Stimulated activated naive CD8-positive, alpha-beta T cell treated with anti-CD3 and anti-CD28 coated beads, Interleukin-15, Interleukin-2, amounts not matched to agents 100 U/mL and 50 U/mL, for 24 hours (primary cell): ENCODE measurements around the gene TOR2A.
"Not testable (repeated sequence)": the region's sequence is repeated elsewhere in the genome, so short reads cannot be mapped to it uniquely, and the experiment has no call there.

Experiments
- ATAC-seq: fragments of 150-1000 bp; cut with Tn5 transposase; one replicate; pipeline ENCODE4 v1.10.0; 2021
- DNase-seq: peaks from one replicate; pipeline ENCODE4 v3.0.0; 2021

TOR2A gene

GRCh38 chr9:127768698-127769097 lies 33.6 kb upstream of the TOR2A start:
- DNase-seq (no peak), ATAC-seq (no peak)

DNA sequence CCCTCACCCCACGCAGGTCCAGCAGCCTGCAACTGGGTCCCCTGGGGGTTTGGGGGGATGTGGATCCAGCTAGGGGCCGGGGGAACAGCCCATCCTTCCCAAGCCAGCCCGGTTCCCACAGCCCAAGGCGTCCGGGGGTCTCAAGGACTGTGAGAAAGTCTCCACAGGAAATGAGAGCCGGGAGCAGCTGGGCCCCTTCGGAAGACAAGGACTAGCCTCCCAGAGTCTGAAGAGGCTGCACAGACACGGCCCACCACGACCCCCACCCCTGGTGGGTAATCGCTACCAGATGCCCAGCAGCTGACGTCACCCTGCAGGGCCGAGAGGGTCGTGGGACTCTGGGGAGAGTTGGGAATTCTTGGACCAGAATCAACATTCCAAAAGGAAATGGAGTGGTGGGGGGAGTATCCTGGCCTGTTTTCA lies 32.8 kb upstream of the TOR2A start:
- DNase-seq: no peak
- ATAC-seq: no peak

GRCh38 chr9:127767410-127767809 lies 32.3 kb upstream of the TOR2A start:
- no peak for DNase-seq
- no peak for ATAC-seq

GRCh38 chr9:127765418-127765817 lies 30.3 kb upstream of the TOR2A start:
- DNase-seq (no peak), ATAC-seq (no peak)

DNA sequence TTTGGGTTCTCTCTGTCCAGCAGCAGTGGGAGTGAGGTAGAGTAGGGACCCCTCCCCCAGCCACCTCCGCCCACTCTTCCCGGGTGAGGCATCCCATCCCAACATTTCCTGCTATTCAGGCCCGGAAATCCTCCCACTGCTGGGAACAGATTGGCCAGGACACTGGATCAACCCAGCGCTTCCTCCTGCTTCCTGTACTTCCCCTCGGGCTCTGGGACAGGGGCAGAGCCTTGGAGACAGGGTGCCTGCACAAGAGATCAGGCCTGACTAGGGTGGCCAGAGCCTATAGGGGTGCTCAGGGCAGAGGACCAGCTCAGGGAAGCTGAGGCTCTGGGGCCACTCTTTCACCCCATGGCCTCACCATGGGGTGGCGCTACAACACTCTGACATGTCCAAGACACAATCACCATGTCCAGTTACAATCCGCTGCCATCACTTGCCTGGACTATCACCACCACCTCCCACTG lies 28.9 kb upstream of the TOR2A start:
- DNase-seq: peak; percentile 62
- peak; percentile 56 for ATAC-seq

GRCh38 chr9:127762111-127762676 lies 27.1 kb upstream of the TOR2A start:
- no peak for ATAC-seq
- DNase-seq: no peak

DNA sequence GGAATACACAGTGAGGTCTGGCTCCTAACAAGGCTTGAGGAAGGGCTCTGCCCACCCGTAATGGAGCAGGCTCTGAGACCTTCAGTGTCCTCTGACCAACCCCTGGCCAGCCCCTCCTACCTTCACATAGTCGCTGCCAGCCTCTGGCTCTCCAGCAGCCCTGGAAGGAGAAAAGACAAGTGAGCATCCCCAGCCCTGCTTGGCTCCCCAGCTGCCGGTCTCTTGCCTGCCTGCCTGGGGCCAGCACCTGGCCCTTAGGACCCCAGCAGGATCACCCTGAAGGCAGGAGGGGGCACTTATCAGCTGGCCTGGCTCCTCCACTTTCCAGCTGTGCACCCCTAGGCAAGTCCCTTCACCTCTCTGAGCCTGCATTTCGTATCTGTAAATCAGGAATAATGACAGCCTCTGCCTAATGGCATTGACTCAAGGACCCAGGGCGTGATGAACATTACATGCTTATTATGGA lies 26.4 kb upstream of the TOR2A start:
- no peak for DNase-seq
- ATAC-seq: no peak

GRCh38 chr9:127761061-127761460 lies 26.0 kb upstream of the TOR2A start:
- ATAC-seq (no peak), DNase-seq (no peak)

DNA sequence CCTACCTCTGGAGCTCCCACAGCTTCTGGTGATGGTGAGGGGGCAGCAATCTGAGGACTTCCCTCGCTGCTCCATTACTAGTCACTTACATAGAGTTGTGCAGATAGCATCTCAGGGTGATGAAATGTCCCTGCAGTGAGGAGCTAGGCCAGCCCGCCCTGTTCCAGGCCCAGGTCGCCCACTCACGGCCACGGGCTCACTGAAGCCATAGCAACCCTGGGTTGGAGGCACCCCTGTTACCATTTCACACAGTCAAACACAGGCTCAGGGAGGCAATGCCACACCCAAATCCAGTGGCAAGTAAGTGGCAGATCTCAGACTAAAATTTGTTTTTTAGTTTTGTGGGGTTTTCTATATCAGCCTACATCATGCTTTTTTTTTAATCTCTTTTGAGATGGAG lies 23.7 kb upstream of the TOR2A start:
- DNase-seq (no peak), ATAC-seq (no peak)

DNA sequence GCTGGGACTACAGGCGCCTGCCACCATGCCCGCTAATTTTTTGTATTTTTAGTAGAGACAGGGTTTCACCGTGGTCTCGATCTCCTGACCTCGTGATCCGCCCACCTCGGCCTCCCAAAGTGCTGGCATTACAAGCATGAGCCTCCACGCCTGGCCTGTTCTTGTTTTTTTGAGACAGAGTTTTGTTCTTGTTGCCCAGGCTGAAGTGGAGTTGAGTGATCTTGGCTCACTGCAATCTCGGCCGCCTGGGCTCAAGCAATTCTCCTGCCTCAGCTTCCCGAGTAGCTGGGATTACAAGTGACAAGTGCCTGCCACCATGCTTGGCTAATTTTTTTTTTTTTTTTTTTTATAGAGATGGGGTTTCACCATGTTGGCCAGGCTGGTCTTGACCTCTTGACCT lies 21.7 kb upstream of the TOR2A start:
- not testable (repeated sequence) for DNase-seq, ATAC-seq

DNA sequence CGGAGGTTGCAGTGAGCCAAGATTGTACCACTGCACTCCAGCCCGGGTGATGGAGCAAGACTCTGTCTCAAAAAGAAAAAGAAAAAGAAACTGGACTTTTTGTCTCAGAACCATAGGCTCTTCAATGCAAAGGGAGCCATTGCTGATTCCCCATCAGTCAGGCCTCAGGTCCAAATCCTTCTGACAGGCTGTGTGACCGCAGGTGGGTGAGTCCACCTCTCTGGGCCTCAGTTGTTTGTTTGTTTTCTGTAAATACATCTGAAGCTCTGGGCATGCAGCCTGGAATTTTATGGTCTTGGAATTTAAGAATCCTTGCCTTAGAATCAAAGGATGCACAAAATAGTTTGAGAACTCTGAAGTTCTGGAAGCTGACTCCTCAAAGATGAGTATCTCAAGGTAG lies 21.1 kb upstream of the TOR2A start:
- no peak for ATAC-seq
- DNase-seq: no peak

- no peak for ATAC-seq
Observed at GRCh38 chr9:127755061-127756060, 20.3 kb upstream of the TOR2A start.

DNA sequence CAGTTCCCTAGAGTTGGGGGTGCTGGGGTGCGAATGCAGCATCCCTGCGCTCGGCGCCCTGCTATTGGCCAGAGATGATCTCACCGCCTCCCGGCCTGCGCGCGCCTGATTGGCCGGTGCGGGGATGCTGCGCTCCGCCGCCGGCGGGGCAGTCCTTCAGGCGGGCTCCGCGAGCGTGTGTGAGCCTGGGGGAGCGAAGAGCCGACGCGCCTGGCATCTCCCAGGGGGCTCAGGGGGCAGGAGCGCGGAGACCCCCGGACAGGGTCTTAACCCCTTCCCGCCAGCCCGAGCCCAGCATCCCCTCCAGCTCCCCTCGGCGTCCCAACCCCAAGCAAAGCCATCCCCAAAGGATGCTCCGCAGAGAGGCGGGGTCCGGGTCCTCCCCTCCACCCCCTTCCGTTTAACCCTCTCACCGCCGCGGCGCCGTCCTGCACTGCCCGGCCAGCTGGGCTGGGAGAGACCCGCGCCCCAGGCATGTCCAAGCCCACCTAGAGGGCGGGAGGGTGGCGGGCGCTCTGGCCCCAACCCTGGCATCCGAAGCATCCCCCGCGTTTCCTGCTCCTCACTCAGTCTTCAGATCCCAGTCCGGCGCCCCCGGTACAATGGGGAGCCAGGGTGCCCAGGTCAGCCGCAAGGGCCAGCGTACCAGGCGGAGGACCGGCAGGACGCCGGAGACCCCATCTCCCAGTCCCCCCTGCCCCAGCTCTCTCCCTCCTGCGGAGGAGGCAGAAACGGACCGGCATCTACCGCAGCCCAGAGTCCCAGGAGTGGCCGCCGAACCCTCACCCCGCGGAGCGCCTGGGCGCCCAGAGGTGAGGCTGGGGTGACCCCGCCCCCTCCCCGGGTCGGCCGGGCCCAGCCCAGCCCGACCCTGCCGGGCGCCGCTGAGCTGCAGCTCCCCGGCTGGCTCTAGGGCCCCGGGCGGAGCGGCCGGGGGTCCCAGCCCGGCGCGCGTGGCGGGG lies 19.3 kb upstream of the TOR2A start:
- no peak for DNase-seq
- ATAC-seq: no peak

More at GRCh38 chr9:127755061-127756060, 20.3 kb upstream of the TOR2A start:
- no peak for DNase-seq

GRCh38 chr9:127753622-127754021 lies 18.5 kb upstream of the TOR2A start:
- DNase-seq: no peak
- ATAC-seq: no peak

DNA sequence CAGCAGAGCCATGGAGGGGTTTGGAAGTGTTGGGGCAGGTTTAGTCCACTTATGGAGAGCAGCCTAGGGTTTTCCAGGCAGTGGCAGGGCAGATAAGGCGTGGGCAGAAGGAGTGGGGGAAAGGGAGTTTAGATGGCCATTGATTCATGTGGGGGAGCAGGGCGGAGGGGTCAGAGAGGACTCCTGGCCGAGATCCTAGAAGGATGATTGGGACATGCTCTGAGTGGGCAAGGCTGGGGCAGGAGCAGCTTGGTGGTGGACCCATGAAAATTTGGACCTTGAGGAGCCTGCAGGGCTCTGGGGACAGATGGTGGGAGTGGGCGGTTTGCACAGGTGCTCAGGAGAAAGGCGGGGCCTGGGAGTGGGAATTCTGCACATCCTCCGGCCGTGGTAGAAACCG lies 18.1 kb upstream of the TOR2A start:
- ATAC-seq: no peak

GRCh38 chr9:127751269-127752054 lies 16.4 kb upstream of the TOR2A start:
- ATAC-seq (no peak), DNase-seq (no peak)

More for the DNA sequence above, 18.1 kb upstream of the TOR2A start:
- no peak for DNase-seq

- ATAC-seq (no peak), DNase-seq (no peak)
Observed at GRCh38 chr9:127749090-127749787, 14.1 kb upstream of the TOR2A start.

- ATAC-seq (peak; percentile 66), DNase-seq (peak; percentile 23)
Observed at GRCh38 chr9:127746959-127747569, 12.0 kb upstream of the TOR2A start.

DNA sequence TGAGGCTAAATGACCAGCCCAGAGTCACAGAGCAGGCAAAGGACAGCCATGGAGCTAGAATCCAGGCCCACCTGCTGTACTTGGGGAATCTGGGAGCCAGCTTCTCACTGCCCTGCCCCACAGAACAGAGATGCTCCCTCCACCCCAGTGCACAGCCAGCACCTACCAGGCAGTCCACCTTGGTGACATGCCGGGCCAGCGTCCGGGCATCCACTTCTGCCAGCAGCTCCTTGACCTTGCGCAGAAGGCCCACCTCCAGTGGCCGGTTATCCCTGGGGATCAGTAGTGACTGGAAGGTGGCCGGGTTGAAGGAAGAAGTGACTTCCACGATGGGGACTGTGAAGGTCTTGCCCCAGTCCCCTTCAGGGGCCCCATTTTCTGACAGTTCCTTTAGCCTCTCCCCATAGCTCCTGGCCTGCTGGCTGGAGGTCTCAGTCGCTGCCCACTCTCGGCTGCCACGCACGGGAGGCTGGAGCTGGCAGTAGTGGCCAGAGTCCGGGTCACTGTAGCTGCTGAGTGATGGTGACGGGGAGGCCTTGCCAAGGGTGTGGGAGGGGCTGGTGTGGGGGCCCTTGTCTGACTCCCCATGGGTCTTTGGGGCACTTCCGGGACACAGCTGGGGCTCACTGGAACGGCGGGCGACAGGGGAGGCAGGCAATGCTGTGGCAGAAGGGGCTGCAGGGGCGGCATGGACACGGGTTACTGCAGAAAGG lies 9.5 kb upstream of the TOR2A start:
- DNase-seq (no peak), ATAC-seq (no peak)
